HG03159 (cell line): ENCODE results near the gene FCGR3B.
"Not testable (repeated sequence)": the region's sequence is repeated elsewhere in the genome, so short reads cannot be mapped to it uniquely, and the experiment has no call there.

Experiments used
- ATAC-seq: cut with Tn5 transposase; IDR thresholded peaks from one replicate; pipeline ENCODE4 v1.9.1; 2021; ENCODE audit warnings: mild to moderate bottlenecking, moderate library complexity; ENCODE audit not compliant: unreplicated experiment

FCGR3B gene

DNA sequence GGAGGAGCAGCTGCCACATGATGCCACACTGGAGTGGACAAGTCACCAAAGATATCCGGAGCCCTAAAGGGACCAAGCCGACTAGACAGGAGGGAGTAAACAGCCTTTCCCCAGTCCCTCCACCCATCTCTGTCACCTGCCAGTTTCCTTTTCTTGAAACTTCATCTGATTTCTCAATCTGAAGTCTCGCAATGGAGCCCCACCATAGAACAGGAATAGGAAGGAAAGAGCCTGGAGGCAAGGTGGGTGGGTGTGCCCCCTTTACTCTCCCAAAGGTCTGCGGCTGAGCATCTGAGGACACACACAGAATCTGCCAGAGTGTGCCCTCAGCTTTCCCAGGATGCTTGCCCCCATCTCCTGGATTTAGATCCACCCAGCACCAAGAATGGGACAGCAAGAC, at the start of gene FCGR3B:
TSS of gene FCGR3B (minus strand) at position 101 of the 400 bp plus-strand sequence. CDS start at position 19, 82 bp downstream.
- no peak for ATAC-seq

DNA sequence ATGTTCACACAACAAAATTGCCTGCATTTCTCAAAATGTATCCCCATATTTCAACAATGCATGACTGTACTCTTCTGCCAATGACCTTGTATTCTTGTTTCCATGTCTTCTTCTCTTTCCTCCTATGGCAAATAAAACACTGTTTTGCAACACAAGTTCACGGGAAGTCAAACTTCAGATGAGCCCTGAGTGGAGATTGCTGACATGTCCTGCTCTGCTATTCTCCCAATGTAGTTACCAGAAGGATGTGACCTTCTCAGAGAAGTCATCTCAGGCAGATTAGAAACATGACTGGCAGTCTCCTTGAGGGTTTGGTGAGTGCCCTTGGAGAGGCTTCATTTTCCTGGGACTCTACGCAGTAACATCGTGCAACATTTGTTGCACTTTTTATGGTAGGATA, 47.5 kb upstream of the FCGR3B start:
- no peak for ATAC-seq

DNA sequence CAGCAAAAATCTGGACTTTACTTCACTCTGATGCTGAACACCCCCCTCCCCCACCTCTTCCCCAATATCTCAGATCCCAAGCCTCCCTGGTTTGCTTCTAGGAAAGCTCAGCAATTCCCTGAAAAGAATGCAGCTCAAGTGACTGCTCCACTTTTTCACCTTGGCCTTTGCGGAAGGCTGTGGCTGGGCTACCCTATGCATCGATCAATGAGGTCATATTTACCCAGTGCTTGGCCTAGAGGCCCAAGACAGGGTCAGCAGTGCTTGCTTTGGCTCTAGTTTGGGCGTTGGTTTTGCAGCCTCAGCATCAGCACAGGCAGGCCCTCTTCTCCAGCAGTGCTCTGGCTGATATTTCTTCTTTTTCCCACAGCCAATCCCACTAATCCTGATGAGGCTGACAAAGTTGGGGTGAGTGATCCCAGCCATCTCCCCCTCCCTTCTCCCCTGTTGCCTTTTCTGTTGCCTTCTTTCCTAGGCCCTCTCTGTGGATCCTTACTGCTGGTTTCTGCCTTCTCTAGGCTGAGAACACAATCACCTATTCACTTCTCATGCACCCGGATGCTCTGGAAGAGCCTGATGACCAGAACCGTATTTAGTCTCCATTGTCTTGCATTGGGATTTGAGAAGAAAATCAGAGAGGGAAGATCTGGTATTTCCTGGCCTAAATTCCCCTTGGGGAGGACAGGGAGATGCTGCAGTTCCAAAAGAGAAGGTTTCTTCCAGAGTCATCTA, 46.1 kb upstream of the FCGR3B start:
- ATAC-seq = no peak

DNA sequence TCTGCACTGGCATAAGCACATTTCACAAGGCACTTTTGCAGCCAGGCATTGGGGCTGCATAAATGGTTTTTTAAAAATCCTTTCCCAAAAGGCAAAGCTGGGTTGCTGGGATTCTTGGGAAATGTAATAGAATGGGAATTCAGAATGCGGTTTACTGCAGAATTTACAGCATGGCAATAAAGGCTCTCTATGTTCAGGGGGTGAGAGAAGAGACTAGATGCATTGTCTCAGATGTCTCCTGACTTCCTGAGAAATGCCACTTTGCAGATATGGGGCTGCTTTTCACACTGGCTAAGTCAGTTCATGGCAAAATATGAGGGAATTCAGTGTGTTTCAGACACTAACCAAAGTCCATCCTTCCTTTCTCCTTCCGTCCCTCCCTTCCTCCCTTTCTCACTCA, 45.5 kb upstream of the FCGR3B start:
- no peak for ATAC-seq

DNA sequence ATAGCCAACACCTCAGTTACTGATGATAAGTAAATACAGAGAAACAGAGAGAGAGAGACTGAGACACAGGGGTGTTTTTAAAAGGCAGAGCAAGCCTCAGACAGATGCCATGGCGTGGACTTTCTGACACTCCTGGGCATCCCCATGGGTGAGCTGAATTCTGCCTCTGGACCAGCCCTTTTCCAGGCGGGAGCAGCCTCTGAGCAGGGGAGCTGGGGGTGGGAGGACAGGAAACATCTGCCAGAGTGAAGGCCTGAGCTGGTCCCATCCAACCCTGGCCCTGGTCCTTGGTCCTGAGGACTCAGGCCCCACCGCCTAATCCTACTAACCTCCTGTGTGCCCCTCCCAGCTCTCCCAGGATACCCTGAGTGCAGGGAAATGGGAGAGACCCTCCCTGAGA, 43.9 kb upstream of the FCGR3B start:
- ATAC-seq = not testable (repeated sequence)

DNA sequence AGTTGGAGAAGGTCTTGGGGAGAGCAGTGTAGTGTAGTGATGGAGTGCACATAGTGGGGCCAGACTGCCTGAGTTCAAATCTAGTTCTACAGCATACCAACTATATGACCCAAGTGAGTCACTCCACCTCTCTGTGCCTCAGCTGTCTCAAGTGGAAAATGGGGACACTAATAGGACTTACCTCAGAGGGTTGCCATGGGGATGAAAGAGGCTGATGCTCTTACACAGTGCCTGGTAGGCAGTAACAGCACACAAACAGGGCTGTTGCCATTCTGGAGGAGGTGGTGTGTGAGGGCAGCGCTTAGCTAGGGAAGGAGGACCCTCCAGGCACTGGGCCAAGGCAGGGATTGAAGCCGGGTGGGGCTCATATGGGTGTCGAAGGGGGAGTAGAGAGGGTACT, 43.5 kb upstream of the FCGR3B start:
- not testable (repeated sequence) for ATAC-seq

DNA sequence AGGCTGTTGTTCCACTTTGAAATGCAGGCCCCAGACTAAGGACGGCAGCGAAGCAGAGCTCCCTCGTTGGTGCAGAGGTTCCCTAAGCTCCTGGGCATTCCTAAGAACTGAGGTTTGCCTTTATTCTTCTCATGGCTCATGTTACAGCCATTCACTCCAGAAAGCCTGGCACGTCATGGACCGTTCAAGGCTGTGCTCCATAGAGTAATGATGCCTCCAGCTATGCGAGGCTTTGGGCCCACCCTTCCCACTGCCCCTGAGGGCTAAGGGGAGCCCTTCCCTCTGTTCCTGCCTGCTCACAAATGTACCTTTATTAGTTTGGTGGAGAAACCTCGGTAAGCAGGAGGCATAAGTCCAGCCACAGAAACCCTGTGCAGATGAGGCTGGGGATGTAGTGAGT, 42.5 kb upstream of the FCGR3B start:
- not testable (repeated sequence) for ATAC-seq

DNA sequence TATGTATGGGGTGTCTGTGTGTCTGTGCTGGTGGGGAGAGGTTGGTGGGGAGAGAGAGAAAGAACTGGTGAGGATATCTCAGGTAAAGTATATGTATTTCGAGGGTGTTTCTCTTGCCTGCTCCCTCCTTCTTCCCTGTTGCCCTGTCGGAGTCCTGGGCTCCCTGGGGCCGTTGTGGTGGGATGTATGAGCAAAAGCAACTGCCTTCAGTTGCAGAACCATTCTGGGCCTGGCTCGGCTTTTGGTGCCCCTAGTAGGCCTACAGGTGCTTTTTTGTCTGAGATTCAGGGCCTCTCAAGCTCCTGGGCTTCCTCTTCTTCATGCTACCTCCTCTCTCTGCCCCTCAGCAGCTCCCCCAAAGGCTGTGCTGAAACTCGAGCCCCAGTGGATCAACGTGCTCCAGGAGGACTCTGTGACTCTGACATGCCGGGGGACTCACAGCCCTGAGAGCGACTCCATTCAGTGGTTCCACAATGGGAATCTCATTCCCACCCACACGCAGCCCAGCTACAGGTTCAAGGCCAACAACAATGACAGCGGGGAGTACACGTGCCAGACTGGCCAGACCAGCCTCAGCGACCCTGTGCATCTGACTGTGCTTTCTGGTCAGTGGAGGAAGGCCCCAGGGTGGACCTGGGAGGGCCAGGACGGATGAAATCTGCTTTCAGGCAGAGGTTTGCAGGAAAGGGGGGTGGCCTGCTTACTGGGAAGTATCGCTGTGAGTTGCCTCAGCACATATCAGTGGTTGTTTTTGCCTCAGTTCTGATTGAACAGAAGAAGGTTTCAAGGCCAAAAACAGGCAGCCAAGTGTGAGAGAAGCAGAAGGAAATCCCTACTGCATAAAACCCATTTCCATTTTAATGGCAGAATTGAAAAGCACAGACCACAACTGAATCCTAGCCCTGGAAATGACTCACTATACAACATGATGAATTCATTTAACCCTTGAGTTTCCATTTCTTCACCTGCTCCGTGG, 40.4 kb upstream of the FCGR3B start:
- ATAC-seq = not testable (repeated sequence)

DNA sequence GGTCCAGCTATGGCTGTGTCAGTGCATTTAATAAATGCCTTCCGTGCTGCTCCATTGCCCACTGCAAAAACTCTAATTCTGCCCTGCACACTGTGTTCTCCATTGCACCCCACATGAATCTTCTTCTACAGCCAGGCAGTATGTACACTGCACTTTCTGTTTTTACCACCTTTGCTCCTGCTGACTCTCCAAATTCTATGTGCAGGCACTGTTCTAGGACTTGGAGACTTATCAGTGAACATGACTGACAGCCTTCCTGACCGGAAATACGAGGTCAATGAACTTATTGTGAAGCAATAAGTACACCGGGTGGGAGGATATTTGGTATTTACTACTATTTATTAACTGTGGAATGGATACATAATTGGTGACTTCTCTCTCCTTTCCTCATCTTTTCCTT, 33.7 kb upstream of the FCGR3B start:
- not testable (repeated sequence) for ATAC-seq

DNA sequence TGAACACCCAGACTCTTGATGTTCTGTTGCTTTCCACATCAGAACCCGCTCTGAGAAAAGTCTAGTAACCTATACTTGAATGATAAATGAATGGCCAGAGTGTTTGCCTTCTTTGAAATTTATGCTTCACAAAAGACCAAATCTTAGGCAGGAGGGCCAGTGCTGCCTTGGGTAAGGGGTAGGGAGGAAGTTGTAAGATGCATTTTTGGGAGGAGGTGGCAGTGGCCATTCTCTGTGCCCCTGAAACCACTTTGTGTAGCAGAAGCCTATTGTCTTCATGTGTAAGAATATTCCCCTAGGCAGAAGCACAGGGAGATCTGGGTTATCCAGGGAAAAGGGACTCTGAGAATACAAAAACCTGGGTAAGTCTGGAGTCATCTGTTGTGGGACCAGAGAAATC, 32.6 kb upstream of the FCGR3B start:
- ATAC-seq = peak; percentile 18

DNA sequence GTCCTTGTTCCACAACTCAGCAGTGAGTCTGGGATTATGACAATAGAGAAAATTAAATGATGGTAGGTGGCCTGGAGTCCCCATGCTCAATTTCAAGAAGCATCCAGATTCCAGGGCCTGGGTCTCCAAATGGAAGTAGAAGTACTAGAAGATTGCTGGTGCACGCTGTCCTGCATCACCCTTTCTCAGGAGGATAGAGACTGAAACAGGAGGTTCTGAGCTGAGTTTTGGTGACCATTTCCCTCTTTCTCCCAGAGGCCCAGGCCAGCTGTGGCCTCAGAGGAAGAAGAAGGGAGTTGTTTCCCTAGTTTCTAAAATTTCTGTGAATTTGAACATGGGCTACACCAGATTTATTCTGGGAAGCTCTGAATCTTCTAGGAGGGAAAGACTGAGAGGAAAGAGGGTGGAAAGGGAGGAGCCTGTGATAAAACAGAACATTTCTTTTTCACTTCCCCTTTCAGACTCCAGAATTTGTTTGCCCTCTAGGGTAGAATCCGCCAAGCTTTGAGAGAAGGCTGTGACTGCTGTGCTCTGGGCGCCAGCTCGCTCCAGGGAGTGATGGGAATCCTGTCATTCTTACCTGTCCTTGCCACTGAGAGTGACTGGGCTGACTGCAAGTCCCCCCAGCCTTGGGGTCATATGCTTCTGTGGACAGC, 31.8 kb upstream of the FCGR3B start, which contains the start of gene FCGR2B:
TSS of gene FCGR2B (plus strand) at position 460 of the 656 bp plus-strand sequence. CDS start at position 559, 99 bp downstream.
- peak; percentile 57 for ATAC-seq

DNA sequence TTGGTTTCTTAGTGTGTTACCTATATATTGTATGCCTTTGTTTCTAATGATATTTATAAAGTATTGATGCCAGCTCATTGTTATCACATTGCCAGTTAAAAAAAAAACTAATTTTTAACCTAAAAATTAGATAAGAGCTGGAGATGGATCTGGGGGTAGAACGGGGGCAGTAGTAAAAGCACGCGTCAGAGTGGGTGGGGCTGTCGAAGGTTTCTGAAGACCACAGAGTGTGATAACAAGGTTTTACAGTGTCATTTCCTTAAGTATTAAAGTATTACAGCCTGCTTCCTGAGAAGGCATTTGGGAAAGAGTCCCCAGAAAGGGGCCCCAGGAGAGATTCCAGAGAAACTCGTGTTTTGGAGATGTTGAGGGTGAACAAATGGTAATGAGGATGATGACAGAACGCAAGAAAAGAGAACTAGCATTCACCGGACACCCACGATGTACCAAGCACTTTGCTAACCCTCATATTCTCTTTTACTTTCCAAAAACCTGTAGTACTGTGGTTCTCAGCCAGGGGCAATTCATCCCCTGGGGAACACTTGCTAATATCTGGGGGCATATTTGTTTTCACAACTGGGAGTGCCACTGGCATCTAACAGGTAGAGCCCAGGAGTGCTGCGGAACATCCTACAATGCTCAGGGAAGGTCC, 30.8 kb upstream of the FCGR3B start:
- ATAC-seq = not testable (repeated sequence)

DNA sequence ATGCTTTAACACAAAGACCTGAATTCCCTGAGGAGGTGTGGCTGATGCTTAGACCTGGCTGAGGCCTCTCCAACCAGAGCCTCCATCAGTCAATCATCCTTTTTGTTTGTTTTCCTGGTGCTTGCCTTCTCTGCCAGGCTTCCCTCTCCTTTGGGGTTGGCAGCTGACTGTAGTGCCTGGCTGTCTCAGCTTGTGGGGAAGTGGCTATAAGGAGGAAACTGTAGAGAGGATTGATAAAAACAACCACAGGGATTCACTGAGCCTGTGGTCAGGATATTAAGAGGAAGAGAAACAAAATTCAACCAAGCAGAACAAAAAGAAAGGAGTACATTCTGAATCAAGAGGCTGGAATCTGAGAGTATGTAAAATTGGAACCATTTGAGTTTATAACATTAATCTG, 27.5 kb upstream of the FCGR3B start:
- ATAC-seq = not testable (repeated sequence)

DNA sequence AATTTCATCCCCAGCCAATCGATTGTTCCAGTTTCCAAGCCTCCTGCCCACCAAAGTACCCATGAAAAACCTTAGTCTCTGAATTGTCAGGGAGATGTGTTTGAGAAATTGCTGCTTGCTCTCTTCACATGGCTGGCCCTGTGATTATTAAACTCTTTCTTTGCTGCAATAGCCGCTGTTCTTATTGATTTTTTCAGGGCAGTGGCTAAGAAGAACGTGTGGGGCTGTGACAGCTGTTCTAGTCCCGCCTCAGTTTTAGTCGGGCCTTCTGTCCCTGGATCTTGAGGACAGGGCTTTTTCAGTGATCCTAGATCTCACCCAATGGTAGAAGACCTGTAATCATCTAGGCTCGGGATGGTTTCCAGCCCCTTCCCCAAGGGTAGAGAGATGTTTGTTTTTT, 23.0 kb upstream of the FCGR3B start:
- not testable (repeated sequence) for ATAC-seq

DNA sequence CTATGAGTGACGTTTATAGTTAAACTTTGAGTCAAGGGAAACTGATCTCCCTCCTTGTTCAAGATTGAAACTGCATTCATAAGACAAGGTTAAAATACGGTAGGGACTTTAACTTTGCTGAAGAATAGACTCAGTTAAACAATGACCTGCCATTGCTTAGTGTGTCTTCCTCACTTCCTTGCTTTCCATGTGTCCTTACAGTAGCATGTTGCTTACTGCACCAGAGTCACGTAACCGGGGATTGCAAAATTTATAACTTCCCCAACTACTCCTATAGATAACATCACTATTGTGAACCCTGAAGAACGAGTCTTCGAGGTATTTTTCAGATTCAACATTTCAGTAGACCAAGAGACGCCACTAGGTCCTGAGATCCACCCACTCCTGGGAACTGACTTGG, 22.6 kb upstream of the FCGR3B start:
- not testable (repeated sequence) for ATAC-seq

DNA sequence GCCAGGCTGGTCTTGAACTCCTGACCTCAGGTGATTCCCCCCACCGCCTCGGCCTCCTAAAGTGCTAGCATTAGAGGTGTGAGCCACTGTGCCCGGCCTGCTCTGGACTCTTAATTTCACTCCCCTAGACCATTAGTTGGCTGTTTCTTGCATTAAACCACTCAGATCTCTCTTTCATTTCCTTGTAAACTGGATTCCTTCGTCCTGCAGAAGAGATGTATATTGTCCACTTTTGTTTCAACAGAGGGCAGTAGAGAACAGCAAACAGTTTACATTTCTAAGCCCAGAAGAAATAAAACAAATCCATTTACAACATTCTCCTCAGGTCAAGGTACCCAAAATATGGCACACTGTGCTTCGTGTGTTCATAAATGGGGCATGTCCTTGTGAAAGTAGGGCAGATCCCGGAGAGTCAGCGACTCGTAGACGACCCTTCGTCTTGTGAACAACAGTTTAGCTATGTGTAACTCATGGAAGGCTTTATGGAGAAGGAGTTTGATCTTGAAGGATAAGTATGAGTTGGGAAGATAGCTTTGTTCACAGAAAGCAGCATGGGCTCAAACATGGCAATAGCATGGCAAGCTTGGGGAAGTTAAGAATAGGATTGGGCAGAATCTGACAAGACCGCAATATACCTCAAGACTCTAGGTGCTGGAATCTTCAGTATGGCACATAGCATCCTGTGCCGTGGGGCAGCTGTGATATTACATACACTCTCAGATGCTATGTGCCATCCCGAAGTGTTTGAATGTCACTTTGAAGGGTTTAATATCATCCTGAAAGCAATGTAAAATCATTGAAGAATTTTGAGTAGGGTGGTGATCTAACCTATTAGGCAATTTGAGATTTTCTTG, 16.8 kb upstream of the FCGR3B start:
- not testable (repeated sequence) for ATAC-seq

DNA sequence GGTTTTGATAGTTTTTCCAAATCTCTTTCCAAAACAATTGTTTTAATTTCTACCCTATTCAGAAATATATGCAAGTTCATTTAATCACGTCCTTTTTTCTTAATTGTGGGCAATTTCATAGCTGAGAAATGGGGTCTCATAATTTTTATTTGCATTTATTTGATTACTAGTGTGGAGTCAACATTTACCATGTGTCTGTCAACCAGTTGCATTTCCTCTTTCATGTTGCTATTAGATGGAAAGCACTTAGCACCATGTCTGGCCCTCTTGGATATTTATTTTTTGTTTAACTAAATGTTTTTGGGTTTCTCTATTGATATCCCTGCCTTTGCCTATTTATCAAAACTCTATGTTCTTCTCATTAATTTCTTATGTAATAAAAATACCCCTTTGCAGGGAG, 13.9 kb upstream of the FCGR3B start:
- ATAC-seq = not testable (repeated sequence)

DNA sequence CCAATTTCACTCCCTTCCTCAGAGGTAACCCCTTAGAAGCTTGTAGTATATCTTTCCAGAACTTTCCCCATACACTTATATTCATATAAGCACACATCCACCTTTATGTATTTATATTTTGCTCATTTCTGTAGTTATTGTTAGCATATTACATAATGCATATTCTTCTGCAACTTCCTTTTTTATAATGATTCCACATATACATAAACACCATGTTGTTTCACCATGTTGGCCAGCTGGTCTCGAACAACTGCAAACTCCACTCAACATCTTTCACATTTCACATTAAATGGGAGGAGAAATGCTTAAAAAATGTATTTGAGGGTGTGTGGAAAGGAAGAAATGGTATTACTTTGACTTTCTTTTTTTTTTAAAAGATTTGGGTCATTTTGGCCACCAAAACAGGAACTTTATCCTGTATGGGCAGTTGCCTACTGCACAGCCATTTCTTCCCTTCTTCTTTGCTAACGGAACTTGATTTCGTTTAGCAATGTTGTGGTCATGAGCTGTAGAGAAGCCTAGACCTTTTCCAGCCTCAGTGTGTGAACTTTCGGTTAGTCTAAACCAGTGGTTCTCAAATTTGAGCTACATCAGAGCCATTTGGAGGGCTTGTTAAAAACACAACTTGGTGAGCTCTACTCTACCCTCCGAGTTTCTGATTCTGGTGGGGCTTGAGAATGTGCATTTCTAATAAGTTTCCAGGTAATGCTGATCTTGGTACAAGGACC, 12.7 kb upstream of the FCGR3B start:
- not testable (repeated sequence) for ATAC-seq

DNA sequence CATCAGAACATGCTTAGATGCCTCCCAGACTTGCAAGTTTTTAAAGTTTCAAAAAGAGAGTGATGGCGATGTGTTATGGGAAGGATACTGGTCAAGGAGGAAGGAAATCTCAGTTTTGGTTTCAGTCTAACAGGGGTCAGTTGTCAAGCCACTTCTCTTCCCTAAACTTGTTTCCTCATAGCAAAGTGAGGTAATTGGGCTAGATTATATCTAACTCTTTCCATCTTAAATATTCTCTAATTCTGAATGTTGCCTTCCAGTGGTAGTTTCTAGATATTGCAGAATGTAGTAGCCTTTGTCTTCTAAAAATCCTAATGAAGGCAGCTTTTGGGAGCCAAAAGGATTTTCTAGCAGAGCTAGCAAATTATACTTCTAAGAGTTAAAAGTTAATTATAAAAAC, 11.7 kb upstream of the FCGR3B start:
- not testable (repeated sequence) for ATAC-seq
